ENCODE results near the gene TRMT5. TPM values are rescaled to one million over a fixed set of nuclear protein-coding genes. Genes with fewer than 3 reads are reported as not detected.

TRMT5 gene
- total RNA-seq, 1 donor from 2014 or later = 23.6 TPM

DNA sequence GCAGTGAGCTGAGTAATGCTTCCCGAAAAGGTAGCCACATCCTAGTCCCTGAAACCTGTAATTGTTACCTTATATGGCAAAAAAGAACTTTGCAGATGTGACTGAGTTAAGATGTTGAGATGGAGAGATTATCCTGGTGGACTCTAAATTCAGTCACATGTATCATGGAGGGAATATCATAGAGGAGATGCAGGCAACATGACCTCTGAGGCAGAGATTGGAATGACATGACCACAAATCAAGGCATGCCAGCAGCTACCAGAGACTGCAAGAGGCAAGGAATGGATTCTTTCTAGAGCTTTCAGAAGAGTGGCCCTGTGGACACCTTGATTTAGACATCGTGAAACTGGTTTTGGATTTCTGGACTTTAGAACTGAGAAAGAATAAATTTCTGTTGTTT, 18.7 kb upstream of the TRMT5 start:
- Mint-ChIP-seq H3K27ac (ENCODE audit: unreplicated experiment) (no peak overlapping the region), H3K4me1 (no peaks in the 10 kb centered on the region), H3K9me3 (no peaks in the 10 kb centered on the region), H3K36me3 (ENCODE audit: low read depth) (peaks cover 25% of the 10 kb centered on the region), H3K27me3 (ENCODE audit: low read depth) (no peaks in the 10 kb centered on the region), H3K4me3 (no peak overlapping the region)
- DNase-seq (ENCODE audit: low read depth, low spot score) = no peak
- TF ChIP-seq, protein P1, sequence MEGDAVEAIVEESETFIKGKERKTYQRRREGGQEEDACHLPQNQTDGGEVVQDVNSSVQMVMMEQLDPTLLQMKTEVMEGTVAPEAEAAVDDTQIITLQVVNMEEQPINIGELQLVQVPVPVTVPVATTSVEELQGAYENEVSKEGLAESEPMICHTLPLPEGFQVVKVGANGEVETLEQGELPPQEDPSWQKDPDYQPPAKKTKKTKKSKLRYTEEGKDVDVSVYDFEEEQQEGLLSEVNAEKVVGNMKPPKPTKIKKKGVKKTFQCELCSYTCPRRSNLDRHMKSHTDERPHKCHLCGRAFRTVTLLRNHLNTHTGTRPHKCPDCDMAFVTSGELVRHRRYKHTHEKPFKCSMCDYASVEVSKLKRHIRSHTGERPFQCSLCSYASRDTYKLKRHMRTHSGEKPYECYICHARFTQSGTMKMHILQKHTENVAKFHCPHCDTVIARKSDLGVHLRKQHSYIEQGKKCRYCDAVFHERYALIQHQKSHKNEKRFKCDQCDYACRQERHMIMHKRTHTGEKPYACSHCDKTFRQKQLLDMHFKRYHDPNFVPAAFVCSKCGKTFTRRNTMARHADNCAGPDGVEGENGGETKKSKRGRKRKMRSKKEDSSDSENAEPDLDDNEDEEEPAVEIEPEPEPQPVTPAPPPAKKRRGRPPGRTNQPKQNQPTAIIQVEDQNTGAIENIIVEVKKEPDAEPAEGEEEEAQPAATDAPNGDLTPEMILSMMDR (conservative IDR thresholded peaks at IDR 0.05) = no peak

DNA sequence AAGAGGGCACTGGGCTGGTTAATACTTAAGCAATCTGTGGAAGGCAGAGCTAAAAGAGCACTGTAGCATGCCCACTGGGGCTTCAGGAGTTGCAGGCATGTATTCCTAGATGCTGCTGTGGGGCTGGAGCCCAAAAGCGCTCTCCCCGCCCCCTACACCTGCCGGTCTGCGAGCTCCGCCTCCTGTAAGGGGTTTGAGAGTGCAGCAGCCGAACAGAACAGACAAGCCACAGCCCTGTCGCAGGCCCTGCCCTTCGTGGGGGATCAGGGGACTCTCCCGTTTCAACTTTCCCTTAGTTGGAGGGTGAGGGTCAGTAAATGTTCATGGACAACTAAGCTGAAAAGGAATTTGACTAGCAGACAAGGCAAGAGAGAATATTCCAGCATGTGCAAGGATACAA, 17.7 kb upstream of the TRMT5 start:
- no peaks in the 10 kb centered on the region for H3K4me1 Mint-ChIP-seq
- no peaks in the 10 kb centered on the region for H3K9me3 Mint-ChIP-seq
- peaks cover 20% of the 10 kb centered on the region for H3K36me3 Mint-ChIP-seq (ENCODE audit: low read depth)
- H3K27ac Mint-ChIP-seq (ENCODE audit: unreplicated experiment) = no peak overlapping the region
- H3K4me3 Mint-ChIP-seq = no peak overlapping the region
- TF ChIP-seq, protein P1 (conservative IDR thresholded peaks at IDR 0.05) = no peak
- H3K27me3 Mint-ChIP-seq (ENCODE audit: low read depth) = no peaks in the 10 kb centered on the region
- no peak for DNase-seq (ENCODE audit: low read depth, low spot score)

DNA sequence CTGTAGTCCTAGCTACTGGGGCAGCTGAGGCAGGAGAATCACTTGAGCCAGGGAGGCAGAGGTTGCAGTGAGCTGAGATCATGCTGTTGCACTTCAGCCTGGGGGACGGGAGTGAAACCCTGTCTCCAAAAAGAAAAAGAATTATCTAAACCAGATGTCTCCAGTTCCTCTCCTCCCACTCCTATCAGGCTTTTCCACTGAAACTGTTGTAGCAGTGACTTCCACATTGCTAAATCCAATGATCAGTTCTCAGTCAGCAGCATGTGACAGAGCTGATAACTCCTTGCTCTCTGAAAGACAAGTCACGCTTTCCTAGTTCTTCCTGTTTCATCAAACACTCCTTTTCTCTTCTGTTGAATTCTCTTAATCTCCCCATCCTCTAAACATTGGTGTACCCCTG, 8.7 kb upstream of the TRMT5 start:
- DNase-seq (ENCODE audit: low read depth, low spot score) = no peak
- TF ChIP-seq, protein P1 (conservative IDR thresholded peaks at IDR 0.05) = no peak
- no peaks in the 10 kb centered on the region for H3K9me3 Mint-ChIP-seq

GRCh38 chr14:60986500-60986899, 5.6 kb upstream of the TRMT5 start:
- no peak for DNase-seq (ENCODE audit: low read depth, low spot score)
- no peaks in the 10 kb centered on the region for H3K27me3 Mint-ChIP-seq (ENCODE audit: low read depth)
- H3K4me1 Mint-ChIP-seq = no peaks in the 10 kb centered on the region
- no peak overlapping the region for H3K27ac Mint-ChIP-seq (ENCODE audit: unreplicated experiment)
- TF ChIP-seq, protein P1 (conservative IDR thresholded peaks at IDR 0.05) = no peak
- no peaks in the 10 kb centered on the region for H3K36me3 Mint-ChIP-seq (ENCODE audit: low read depth)
- no peaks in the 10 kb centered on the region for H3K9me3 Mint-ChIP-seq
- H3K4me3 Mint-ChIP-seq = no peak overlapping the region

More for the DNA sequence above, 8.7 kb upstream of the TRMT5 start:
- no peaks in the 10 kb centered on the region for H3K27me3 Mint-ChIP-seq (ENCODE audit: low read depth)
- no peaks in the 10 kb centered on the region for H3K4me1 Mint-ChIP-seq
- no peak overlapping the region for H3K27ac Mint-ChIP-seq (ENCODE audit: unreplicated experiment)
- no peak overlapping the region for H3K4me3 Mint-ChIP-seq
- no peaks in the 10 kb centered on the region for H3K36me3 Mint-ChIP-seq (ENCODE audit: low read depth)

- no peak overlapping the region for H3K4me3 Mint-ChIP-seq
- DNase-seq (ENCODE audit: low read depth, low spot score) = no peak
- H3K27me3 Mint-ChIP-seq (ENCODE audit: low read depth) = no peaks in the 10 kb centered on the region
- H3K27ac Mint-ChIP-seq (ENCODE audit: unreplicated experiment) = no peak overlapping the region
- peaks cover 5% of the 10 kb centered on the region for H3K4me1 Mint-ChIP-seq
- H3K36me3 Mint-ChIP-seq (ENCODE audit: low read depth) = no peaks in the 10 kb centered on the region
- TF ChIP-seq, protein P1 (conservative IDR thresholded peaks at IDR 0.05) = no peak
- H3K9me3 Mint-ChIP-seq = no peaks in the 10 kb centered on the region
Measured at GRCh38 chr14:60984196-60984595, 3.3 kb upstream of the TRMT5 start.

All from neural crest cell (in vitro differentiated cells).